SU-DHL-6 (cell line): Measurements from ENCODE around the gene CRACR2A.

Experiments
- CTCF ChIP-seq: fragments of 200-600 bp; sonication (generic); IDR thresholded peaks from one replicate; pipeline ENCODE4 v1.5.1; 2017; ENCODE audit warnings: antibody characterized with exemption, mild to moderate bottlenecking, low read length, moderate library complexity; ENCODE audit not compliant: insufficient read depth, poor library complexity, severe bottlenecking
- EZH2phosphoT487 ChIP-seq: fragments of 200-600 bp; sonication (generic), shearing (Covaris generic); conservative IDR thresholded peaks from 2 replicates; pipeline ENCODE4 v1.6.1; 2018; ENCODE audit warnings: mild to moderate bottlenecking, antibody characterized with exemption, low read length, moderate library complexity, mixed read lengths

GRCh38 chr12:3748620-3749019 lies 4.3 kb downstream of the CRACR2A start:
- TF ChIP-seq CTCF: no peak
- TF ChIP-seq EZH2phosphoT487: no peak
